Measurements from ENCODE around the gene ARID4A. TPM values are rescaled to one million over a fixed set of nuclear protein-coding genes. Genes with fewer than 3 reads are reported as not detected.

Gene ARID4A, protein sequence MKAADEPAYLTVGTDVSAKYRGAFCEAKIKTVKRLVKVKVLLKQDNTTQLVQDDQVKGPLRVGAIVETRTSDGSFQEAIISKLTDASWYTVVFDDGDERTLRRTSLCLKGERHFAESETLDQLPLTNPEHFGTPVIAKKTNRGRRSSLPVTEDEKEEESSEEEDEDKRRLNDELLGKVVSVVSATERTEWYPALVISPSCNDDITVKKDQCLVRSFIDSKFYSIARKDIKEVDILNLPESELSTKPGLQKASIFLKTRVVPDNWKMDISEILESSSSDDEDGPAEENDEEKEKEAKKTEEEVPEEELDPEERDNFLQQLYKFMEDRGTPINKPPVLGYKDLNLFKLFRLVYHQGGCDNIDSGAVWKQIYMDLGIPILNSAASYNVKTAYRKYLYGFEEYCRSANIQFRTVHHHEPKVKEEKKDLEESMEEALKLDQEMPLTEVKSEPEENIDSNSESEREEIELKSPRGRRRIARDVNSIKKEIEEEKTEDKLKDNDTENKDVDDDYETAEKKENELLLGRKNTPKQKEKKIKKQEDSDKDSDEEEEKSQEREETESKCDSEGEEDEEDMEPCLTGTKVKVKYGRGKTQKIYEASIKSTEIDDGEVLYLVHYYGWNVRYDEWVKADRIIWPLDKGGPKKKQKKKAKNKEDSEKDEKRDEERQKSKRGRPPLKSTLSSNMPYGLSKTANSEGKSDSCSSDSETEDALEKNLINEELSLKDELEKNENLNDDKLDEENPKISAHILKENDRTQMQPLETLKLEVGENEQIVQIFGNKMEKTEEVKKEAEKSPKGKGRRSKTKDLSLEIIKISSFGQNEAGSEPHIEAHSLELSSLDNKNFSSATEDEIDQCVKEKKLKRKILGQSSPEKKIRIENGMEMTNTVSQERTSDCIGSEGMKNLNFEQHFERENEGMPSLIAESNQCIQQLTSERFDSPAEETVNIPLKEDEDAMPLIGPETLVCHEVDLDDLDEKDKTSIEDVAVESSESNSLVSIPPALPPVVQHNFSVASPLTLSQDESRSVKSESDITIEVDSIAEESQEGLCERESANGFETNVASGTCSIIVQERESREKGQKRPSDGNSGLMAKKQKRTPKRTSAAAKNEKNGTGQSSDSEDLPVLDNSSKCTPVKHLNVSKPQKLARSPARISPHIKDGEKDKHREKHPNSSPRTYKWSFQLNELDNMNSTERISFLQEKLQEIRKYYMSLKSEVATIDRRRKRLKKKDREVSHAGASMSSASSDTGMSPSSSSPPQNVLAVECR
- total RNA-seq: 16.6 and 17.6 TPM in 2 replicates

DNA sequence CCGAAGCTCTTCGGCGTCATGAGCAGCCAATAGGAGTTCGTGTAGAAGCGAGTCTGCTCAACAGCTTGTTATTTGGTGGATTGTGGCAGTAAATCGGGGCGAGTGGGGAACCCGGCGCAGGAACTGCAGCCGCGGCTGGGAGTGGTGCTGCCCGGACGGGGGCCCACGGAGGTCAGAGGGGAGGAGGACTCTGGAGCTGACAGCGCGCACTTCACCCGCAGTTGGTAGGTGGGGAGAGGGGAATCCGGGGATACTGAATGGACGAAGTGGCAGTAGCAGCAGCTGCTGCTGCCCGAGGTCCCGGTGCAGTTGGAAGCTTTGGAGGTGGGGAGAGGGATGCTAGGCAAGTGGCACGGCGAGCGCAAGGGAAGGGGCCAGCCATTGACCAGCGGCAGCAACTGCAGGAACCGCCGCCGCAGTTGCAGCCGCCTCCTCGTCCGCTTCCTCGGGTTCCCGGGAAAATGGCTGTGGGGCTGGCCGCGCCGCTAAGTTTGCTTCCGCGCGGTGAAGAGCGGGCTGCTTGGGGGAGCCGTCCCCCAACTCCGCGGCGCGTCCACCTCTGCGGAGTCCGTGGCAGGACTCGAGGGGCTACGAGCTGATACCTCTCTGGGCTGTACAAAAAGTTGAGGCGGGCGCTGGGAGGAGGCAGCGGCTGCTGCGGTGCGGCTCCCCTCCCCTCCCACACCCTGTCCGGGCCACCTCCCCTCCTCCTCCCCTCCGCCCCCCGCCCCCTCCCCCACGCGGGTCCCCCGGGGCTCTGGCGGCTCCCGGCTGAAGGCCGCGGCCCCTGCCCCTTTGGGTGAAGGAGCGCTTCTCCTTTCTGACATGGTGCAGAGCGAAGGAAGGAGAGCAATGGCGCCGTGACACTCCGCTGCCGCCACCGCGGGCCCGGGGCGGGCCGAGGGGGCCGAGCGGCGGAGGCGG, at the start of gene ARID4A:
Gene ARID4A (plus strand): TSS at position 79 of the 924 bp plus-strand sequence. CDS start 1,300 bp downstream, outside the sequence.

DNA sequence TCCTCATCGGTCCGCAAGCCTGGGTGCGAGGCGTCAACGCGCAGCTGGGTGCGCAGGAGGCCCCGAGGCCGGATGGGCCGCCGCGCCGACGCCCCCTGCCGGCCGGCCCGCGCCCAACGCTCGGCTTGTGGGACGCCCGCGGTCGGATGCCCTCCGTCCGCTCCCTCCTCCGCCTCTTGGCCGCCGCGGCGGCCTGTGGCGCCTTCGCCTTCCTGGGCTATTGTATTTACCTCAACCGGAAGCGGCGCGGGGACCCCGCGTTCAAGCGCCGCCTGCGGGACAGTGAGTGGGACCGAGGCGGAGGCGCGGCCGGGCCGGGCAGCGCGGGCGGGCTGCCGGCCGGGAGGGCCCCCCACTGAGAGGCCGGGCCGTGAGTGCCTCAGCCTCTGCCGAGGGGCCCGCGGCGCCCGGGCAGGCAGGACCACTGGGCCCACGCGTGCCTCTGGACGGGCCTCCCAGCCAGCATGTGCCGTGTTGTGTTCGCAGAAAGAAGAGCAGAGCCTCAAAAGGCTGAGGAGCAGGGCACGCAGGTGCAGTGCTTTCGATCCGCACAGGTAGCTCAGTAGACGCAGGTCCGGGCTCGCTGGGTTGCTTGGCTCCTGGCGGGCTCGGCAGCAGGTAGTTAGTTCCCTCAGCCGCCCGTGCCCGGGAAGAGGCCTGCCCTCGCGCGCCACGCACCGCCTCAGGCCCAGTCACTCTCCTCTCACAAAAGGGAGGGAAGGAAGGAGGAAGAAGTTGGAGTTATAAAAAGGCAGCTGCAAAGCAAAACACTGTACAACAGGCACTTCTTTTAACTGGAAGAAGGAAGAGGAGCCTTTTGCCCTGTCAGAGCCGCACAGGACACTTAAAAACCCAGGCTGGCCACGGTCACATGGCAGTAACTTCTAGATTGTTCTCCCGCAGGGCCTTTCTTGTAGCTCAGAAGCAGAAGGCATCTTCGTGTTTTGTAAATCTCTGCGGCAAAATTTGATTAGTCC, 97.7 kb downstream of the ARID4A start, which contains the start of gene TOMM20L:
Gene TOMM20L (plus strand): TSS at position 119 of the 977 bp plus-strand sequence. CDS start 28 bp downstream, at position 147.

Other genes starting within 250 kb of the ARID4A start
- 2.8 and 5.5 TPM in 2 replicates for gene ARMH4, start 146.3 kb upstream of the ARID4A start, total RNA-seq
- 28.1 and 36.3 TPM in 2 replicates for gene ACTR10, start 98.4 kb upstream of the ARID4A start, total RNA-seq
- gene PSMA3, start 53.7 kb upstream of the ARID4A start, total RNA-seq: 73.3 and 95.7 TPM in 2 replicates
- not detected in 2 replicates for gene TOMM20L, start 97.4 kb downstream of the ARID4A start, total RNA-seq
- gene TIMM9, start 129.0 kb downstream of the ARID4A start, total RNA-seq: 15.2 and 20.6 TPM in 2 replicates
- 13.1 and 21.8 TPM in 2 replicates for gene KIAA0586, start 129.2 kb downstream of the ARID4A start, total RNA-seq